Liver (tissue), 9 donors: ENCODE data around the gene UFM1. TPM values are rescaled to one million over a fixed set of nuclear protein-coding genes. Genes with fewer than 3 reads are reported as not detected.

Experiments
- DNase-seq: peaks from one replicate; pipeline ENCODE4 v3.0.0-alpha.2; 2017; ENCODE audit warnings: low spot score
- H3K27ac ChIP-seq, 2 donors: one replicate each; pipeline ENCODE4 v1.7.0; 2013; ENCODE audit warnings: inconsistent platforms in 2 of 2, low read length in 2 of 2, control low read depth in 1 of 2, low read depth in 1 of 2, mild to moderate bottlenecking in 1 of 2
- H3K27me3 ChIP-seq, 4 donors: one replicate each; pipeline versions ENCODE4 v1.6.1 to v1.7.0; 2013; ENCODE audit warnings: low read length in 3 of 4, inconsistent platforms in 1 of 4, mild to moderate bottlenecking in 1 of 4, moderate library complexity in 1 of 4; ENCODE audit not compliant: control insufficient read depth in 4 of 4, insufficient read depth in 4 of 4
- H3K36me3 ChIP-seq, 4 donors: one replicate each; pipeline versions ENCODE4 v1.6.1 to v1.7.0; 2013; ENCODE audit warnings: low read length in 3 of 4, mild to moderate bottlenecking in 3 of 4, low read depth in 1 of 4, moderate library complexity in 1 of 4; ENCODE audit not compliant: control insufficient read depth in 4 of 4, insufficient read depth in 3 of 4
- H3K4me1 ChIP-seq, 4 donors: one replicate each; pipeline versions ENCODE4 v1.6.1 to v1.7.0; 2013; ENCODE audit warnings: low read length in 3 of 4, mild to moderate bottlenecking in 3 of 4, moderate library complexity in 1 of 4; ENCODE audit not compliant: control insufficient read depth in 4 of 4, insufficient read depth in 4 of 4
- H3K4me3 ChIP-seq, 3 donors: one replicate each; pipeline versions ENCODE4 v1.6.1 to v1.7.0; 2013; ENCODE audit warnings: low read length in 3 of 3, control low read depth in 1 of 3, low read depth in 1 of 3, mild to moderate bottlenecking in 1 of 3
- H3K9ac ChIP-seq, 2 donors: one replicate each; pipeline ENCODE4 v1.7.0; 2013; ENCODE audit warnings: low read length in 2 of 2, mild to moderate bottlenecking in 2 of 2, moderate library complexity in 2 of 2, control low read depth in 1 of 2, low read depth in 1 of 2
- H3K9me3 ChIP-seq, 4 donors: one replicate each; pipeline versions ENCODE4 v1.6.1 to v1.7.0; 2013; ENCODE audit warnings: low read length in 3 of 4; ENCODE audit not compliant: control insufficient read depth in 4 of 4
- ATF3 ChIP-seq: IDR thresholded peaks from 2 replicates; pipeline ENCODE4 v1.6.1; 2016; ENCODE audit warnings: antibody characterized with exemption
- CTCF ChIP-seq: fragments of 150-350 bp; IDR thresholded peaks from 2 replicates; pipeline ENCODE4 v1.5.1; 2017; ENCODE audit warnings: improper control_type of control experiment, low read depth, low read length; ENCODE audit not compliant: missing input control
- EGR1 ChIP-seq, 2 donors: IDR thresholded peaks; 2 replicates each; pipeline ENCODE4 v1.6.1; 2016 to 2018; ENCODE audit warnings: antibody characterized with exemption in 2 of 2, low read depth in 2 of 2
- FOXA1 ChIP-seq: IDR thresholded peaks from 2 replicates; pipeline ENCODE4 v1.6.1; 2016; ENCODE audit warnings: antibody characterized with exemption
- FOXA2 ChIP-seq: IDR thresholded peaks from 2 replicates; pipeline ENCODE4 v1.6.1; 2016; ENCODE audit warnings: antibody characterized with exemption
- GABPA ChIP-seq, 2 donors: IDR thresholded peaks in 1 of 2; conservative IDR thresholded peaks in 1 of 2; 2 replicates each; pipeline ENCODE4 v1.6.1; 2016; ENCODE audit warnings: antibody characterized with exemption in 2 of 2, mild to moderate bottlenecking in 1 of 2, moderate library complexity in 1 of 2
- HNF4A ChIP-seq, 2 donors: conservative IDR thresholded peaks; 2 replicates each; pipeline ENCODE4 v1.6.1; 2016; ENCODE audit warnings: antibody characterized with exemption in 2 of 2, mild to moderate bottlenecking in 2 of 2
- HNF4G ChIP-seq: IDR thresholded peaks from 2 replicates; pipeline ENCODE4 v1.6.1; 2016; ENCODE audit warnings: antibody characterized with exemption
- MAX ChIP-seq: IDR thresholded peaks from 2 replicates; pipeline ENCODE4 v1.6.1; 2016; ENCODE audit warnings: antibody characterized with exemption
- NR2F2 ChIP-seq: IDR thresholded peaks from 2 replicates; pipeline ENCODE4 v1.6.1; 2016; ENCODE audit warnings: antibody characterized with exemption
- RAD21 ChIP-seq, 2 donors: IDR thresholded peaks; 2 replicates each; pipeline ENCODE4 v1.6.1; 2016; ENCODE audit warnings: antibody characterized with exemption in 2 of 2, mild to moderate bottlenecking in 2 of 2
- REST ChIP-seq: IDR thresholded peaks from 2 replicates; pipeline ENCODE4 v1.6.1; 2016; ENCODE audit warnings: antibody characterized with exemption, mild to moderate bottlenecking
- RXRA ChIP-seq, 2 donors: IDR thresholded peaks; 2 replicates each; pipeline ENCODE4 v1.6.1; 2017 to 2018; ENCODE audit warnings: antibody characterized with exemption in 2 of 2, mild to moderate bottlenecking in 1 of 2
- SP1 ChIP-seq: IDR thresholded peaks from 2 replicates; pipeline ENCODE4 v1.6.1; 2018; ENCODE audit warnings: antibody characterized with exemption, mild to moderate bottlenecking
- TAF1 ChIP-seq: conservative IDR thresholded peaks from 2 replicates; pipeline ENCODE4 v1.6.1; 2016; ENCODE audit warnings: antibody characterized with exemption, mild to moderate bottlenecking
- ZBTB33 ChIP-seq: IDR thresholded peaks from 2 replicates; pipeline ENCODE4 v1.6.1; 2016; ENCODE audit warnings: antibody characterized with exemption
- WGBS: extraction: QIAGEN DNeasy Blood & Tissue Kit; methylation state at CpG from one replicate; pipeline ENCODE4 v1.1.7; 2013; 5-methylcytosine and 5-hydroxymethylcytosine counted together
- polyA plus RNA-seq, 2 donors: library from polyadenylated mRNA; stranded (reverse) in 1 of 2; unstranded in 1 of 2; fragments of 200-250 nt in 1 of 2; fragments of >200 nt in 1 of 2; fragmentation: Nextera tagmentation in 1 of 2; extraction: Ambion mirVana in 1 of 2; gene quantifications; one replicate each; pipeline versions ENCODE4 v1.2.1 to v1.2.3, GENCODE V29; 2013 to 2015
- total RNA-seq, 2 donors: library from RNA; depleted of rRNA; stranded (reverse); fragments of >200 nt; gene quantifications; one replicate each; pipeline ENCODE4 v1.2.3, GENCODE V29; 2014
- donor health status: healthy.
- donor health status: healthy.
- donor health status: healthy.
- donor health status: healthy.
- donor health status: healthy.

Gene UFM1
- total and polyA plus RNA-seq, 4 donors = 24.3 to 45.7 (median 32.4) TPM

- DNase-seq = no peak
- peaks cover 0 to 2% (median 0%) of the 10 kb centered on the region in 4 donors for H3K9me3 ChIP-seq
- TF ChIP-seq MAX (no peak), SP1 (no peak), ZBTB33 (no peak), HNF4A (conservative IDR thresholded peaks at IDR 0.05) (no peak), FOXA1 (no peak), TAF1 (no peak), ATF3 (no peak), FOXA2 (no peak), CTCF (no peak), REST (no peak), EGR1 (IDR thresholded peaks at IDR 0.05; ENCODE audit: low read depth in 2 of 2) (no peak), RXRA (IDR thresholded peaks at IDR 0.05) (no peak), GABPA (IDR thresholded peaks at IDR 0.05 in 1 of 2, conservative IDR thresholded peaks at IDR 0.05 in 1 of 2) (no peak), HNF4G (no peak)
- WGBS = 97% methylated on average over 2 of the region's 2 CpGs
- no peaks in the 10 kb centered on the region for H3K4me1 ChIP-seq
- no peak overlapping the region for H3K4me3 ChIP-seq
- H3K9ac ChIP-seq = no peak overlapping the region
- H3K27me3 ChIP-seq = no peaks in the 10 kb centered on the region
- H3K27ac ChIP-seq = no peak overlapping the region
- no peaks in the 10 kb centered on the region for H3K36me3 ChIP-seq
These were observed 40.9 kb upstream of the UFM1 start for GRCh38 chr13:38308736-38309135.

GRCh38 chr13:38309397-38309796, 40.3 kb upstream of the UFM1 start:
- Histone ChIP-seq H3K36me3 (no peaks in the 10 kb centered on the region), H3K4me1 (no peaks in the 10 kb centered on the region), H3K4me3 (no peak overlapping the region), H3K9me3 (peaks cover 0 to 2% (median 0%) of the 10 kb centered on the region in 4 donors), H3K27me3 (no peaks in the 10 kb centered on the region), H3K27ac (no peak overlapping the region), H3K9ac (no peak overlapping the region)
- TF ChIP-seq RXRA (IDR thresholded peaks at IDR 0.05) (no peak), ATF3 (no peak), ZBTB33 (no peak), CTCF (no peak), RAD21 (IDR thresholded peaks at IDR 0.05) (no peak), MAX (no peak), NR2F2 (no peak), TAF1 (no peak), FOXA1 (no peak)
- DNase-seq = no peak
